Right lobe of liver (tissue), 4 donors: Measurements from ENCODE around the gene ADGRB3.
"Not testable (repeated sequence)": the region's sequence is repeated elsewhere in the genome, so short reads cannot be mapped to it uniquely, and the experiment has no call there.

Experiments used
- CTCF ChIP-seq, 4 donors: fragments of 200-600 bp in 3 of 4; fragments of 450-650 bp in 1 of 4; IDR thresholded peaks; one replicate each; pipeline versions ENCODE4 v1.5.1 to v1.8.0; 2016 to 2022; ENCODE audit warnings: antibody characterized with exemption in 4 of 4, mild to moderate bottlenecking in 2 of 4
- POLR2A ChIP-seq: fragments of 450-650 bp; IDR thresholded peaks from one replicate; pipeline ENCODE4 v1.6.1; 2017; ENCODE audit warnings: antibody characterized with exemption, mild to moderate bottlenecking
- donor health status: DM: no; HTN: no; CAD: no.
- donor health status: DM: no; HTN: no; CAD: no.
- donor health status: DM: no; HTN: yes; CAD: no.

DNA sequence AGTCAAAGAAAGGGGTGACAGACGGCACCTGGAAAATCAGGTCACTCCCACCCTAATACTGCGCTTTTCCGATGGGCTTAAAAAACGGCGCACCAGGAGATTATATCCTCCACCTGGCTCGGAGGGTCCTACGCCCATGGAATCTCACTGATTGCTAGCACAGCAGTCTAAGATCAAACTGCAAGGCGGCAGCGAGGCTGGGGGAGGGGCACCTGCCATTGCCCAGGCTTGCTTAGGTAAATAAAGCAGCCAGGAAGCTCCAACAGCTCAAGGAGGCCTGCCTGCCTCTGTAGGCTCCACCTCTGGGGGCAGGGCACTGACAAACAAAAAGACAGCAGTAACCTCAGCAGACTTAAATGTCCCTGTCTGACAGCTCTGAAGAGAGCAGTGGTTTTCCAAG is 277.7 kb downstream of the ADGRB3 start:
- not testable (repeated sequence) for TF ChIP-seq CTCF (IDR thresholded peaks at IDR 0.05); POLR2A
